KMS-11 (cell line): Measurements from ENCODE around the gene POU3F1.

Source experiments
- H2AFZ ChIP-seq: fragments of 200-600 bp; sonication (generic); 2 replicates; pipeline ENCODE4 v1.6.1; 2016; ENCODE audit warnings: antibody characterized with exemption, mixed run types, low read depth
- H3K27ac ChIP-seq: fragments of 200-600 bp; sonication (generic); 2 replicates; pipeline ENCODE4 v1.6.1; 2016; ENCODE audit warnings: mild to moderate bottlenecking, mixed run types
- H3K27me3 ChIP-seq: fragments of 200-600 bp; sonication (generic); 2 replicates; pipeline ENCODE4 v1.6.1; 2017; ENCODE audit warnings: mild to moderate bottlenecking, low read depth, mixed run types, moderate library complexity; ENCODE audit not compliant: insufficient read depth
- H3K36me3 ChIP-seq: fragments of 200-600 bp; sonication (generic); 2 replicates; pipeline ENCODE4 v1.6.1; 2017; ENCODE audit warnings: mild to moderate bottlenecking, mixed run types; ENCODE audit not compliant: insufficient read depth
- H3K4me1 ChIP-seq: fragments of 200-600 bp; sonication (generic); 2 replicates; pipeline ENCODE4 v1.6.1; 2016; ENCODE audit warnings: mild to moderate bottlenecking, low read depth, mixed run types; ENCODE audit not compliant: poor library complexity, severe bottlenecking
- H3K4me2 ChIP-seq: fragments of 200-600 bp; sonication (generic); 2 replicates; pipeline ENCODE4 v1.7.0; 2016; ENCODE audit warnings: mild to moderate bottlenecking, mixed run types
- H3K4me3 ChIP-seq: fragments of 200-600 bp; sonication (generic); IDR thresholded peaks from 2 replicates; pipeline ENCODE4 v1.6.1; 2017; ENCODE audit warnings: low read depth, low read length, mixed read lengths; ENCODE audit not compliant: insufficient read depth
- H3K79me2 ChIP-seq: fragments of 200-600 bp; sonication (generic); 2 replicates; pipeline ENCODE4 v1.6.1; 2016; ENCODE audit warnings: low read depth, mixed run types; ENCODE audit not compliant: insufficient read depth
- H3K9ac ChIP-seq: fragments of 200-600 bp; sonication (generic); 2 replicates; pipeline ENCODE4 v1.6.1; 2016; ENCODE audit warnings: mild to moderate bottlenecking, mixed run types
- H4K20me1 ChIP-seq: fragments of 200-600 bp; sonication (generic); 2 replicates; pipeline ENCODE4 v1.6.1; 2016; ENCODE audit warnings: mild to moderate bottlenecking, mixed run types; ENCODE audit not compliant: insufficient read depth
- TF ChIP-seq, protein P1 (sequence below): fragments of 200-600 bp; sonication (generic); conservative IDR thresholded peaks from 2 replicates; pipeline ENCODE4 v1.6.1; 2017; ENCODE audit warnings: low read depth, mild to moderate bottlenecking, antibody characterized with exemption, low read length, moderate library complexity, mixed read lengths

The POU3F1 gene

DNA sequence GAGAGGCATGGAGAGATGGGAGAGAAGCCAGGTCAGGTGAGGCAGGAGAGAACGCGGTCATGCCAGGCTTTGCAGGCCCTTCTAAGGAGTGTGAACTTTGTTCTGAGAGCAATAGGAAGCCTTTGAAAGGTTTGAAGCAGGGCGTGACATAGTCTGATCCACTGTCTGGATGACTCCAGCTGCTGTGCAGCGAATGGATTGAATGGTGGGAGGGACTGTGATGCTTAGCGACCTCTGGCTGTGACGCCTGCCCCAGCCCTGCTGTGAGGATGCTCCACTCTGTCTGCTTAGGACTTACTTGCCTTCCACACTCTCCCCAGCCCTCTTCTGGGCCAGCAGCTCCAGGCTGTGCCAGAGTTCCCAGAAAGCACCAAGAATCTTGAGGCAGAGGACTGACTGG is 41.8 kb upstream of the POU3F1 start:
- TF ChIP-seq, protein P1, sequence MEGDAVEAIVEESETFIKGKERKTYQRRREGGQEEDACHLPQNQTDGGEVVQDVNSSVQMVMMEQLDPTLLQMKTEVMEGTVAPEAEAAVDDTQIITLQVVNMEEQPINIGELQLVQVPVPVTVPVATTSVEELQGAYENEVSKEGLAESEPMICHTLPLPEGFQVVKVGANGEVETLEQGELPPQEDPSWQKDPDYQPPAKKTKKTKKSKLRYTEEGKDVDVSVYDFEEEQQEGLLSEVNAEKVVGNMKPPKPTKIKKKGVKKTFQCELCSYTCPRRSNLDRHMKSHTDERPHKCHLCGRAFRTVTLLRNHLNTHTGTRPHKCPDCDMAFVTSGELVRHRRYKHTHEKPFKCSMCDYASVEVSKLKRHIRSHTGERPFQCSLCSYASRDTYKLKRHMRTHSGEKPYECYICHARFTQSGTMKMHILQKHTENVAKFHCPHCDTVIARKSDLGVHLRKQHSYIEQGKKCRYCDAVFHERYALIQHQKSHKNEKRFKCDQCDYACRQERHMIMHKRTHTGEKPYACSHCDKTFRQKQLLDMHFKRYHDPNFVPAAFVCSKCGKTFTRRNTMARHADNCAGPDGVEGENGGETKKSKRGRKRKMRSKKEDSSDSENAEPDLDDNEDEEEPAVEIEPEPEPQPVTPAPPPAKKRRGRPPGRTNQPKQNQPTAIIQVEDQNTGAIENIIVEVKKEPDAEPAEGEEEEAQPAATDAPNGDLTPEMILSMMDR = no peak
- Histone ChIP-seq H2AFZ (no peak overlapping the region), H3K27ac (no peak overlapping the region), H3K36me3 (no peaks in the 10 kb centered on the region), H3K4me3 (no peak overlapping the region), H3K27me3 (no peaks in the 10 kb centered on the region), H3K9ac (no peak overlapping the region), H4K20me1 (no peaks in the 10 kb centered on the region), H3K79me2 (no peaks in the 10 kb centered on the region), H3K4me1 (no peaks in the 10 kb centered on the region), H3K4me2 (no peak overlapping the region)

DNA sequence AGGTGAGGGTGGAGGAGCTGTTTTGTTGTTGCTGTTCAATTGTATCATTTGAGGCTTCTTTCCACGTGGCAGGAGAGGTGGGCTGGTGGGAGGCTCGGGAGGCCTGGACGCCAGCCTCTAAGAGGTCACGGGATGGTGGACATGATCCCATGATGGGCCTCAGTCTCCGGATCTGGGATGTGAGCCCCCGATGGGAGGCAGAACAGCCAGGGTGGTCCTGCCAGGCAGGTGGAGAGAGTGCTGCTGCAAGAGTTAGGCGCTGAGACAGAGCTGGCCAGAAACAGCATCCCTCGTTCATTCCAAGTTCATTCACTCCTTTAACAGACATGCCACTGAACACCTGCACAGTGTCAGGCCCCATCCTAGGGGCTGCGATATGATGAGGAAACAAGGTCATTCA is 41.1 kb upstream of the POU3F1 start:
- TF ChIP-seq, protein P1 = no peak
- Histone ChIP-seq H3K27me3 (no peaks in the 10 kb centered on the region), H4K20me1 (no peaks in the 10 kb centered on the region), H3K4me3 (no peak overlapping the region), H3K36me3 (no peaks in the 10 kb centered on the region), H3K4me2 (no peak overlapping the region), H3K4me1 (no peaks in the 10 kb centered on the region), H3K27ac (no peak overlapping the region), H3K79me2 (no peaks in the 10 kb centered on the region), H3K9ac (no peak overlapping the region), H2AFZ (no peak overlapping the region)

DNA sequence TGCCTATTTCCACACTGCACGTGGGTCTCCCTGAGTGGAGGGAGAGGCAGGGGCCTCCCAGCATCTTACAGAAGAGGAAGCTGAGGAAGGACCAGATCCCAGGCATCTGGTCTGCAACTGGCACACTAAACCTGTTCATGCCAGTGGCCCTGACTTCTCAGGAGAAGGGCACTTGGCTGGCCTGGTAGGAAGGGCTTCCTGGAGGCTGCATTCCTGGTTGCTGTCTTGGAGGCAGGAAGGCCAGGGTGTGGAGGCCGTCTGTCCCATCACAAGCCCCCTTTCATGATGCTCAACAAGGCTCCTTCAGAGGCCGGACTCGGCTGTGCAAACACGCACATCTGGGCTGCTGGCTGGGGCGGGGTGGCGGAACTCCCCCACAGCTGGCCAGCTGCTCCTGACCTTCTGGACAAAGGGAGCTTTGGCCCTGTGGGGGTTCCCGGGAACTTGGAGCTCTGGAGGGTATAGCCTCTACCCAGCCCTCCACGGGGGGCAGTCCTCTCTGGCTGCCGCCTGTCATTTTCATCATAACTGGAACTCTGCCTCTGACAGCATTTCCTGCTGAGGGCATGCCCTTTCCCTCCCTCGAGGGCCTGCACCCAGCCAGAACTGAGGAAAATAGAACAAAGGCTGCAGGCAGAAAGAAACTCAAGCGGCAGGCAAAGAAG is 39.2 kb upstream of the POU3F1 start:
- Histone ChIP-seq H3K9ac (no peak overlapping the region), H3K4me2 (no peak overlapping the region), H3K27me3 (no peaks in the 10 kb centered on the region), H3K36me3 (no peaks in the 10 kb centered on the region), H3K4me1 (no peaks in the 10 kb centered on the region), H2AFZ (no peak overlapping the region), H3K27ac (no peak overlapping the region), H3K79me2 (no peaks in the 10 kb centered on the region), H4K20me1 (no peaks in the 10 kb centered on the region), H3K4me3 (no peak overlapping the region)
- TF ChIP-seq, protein P1 = no peak

DNA sequence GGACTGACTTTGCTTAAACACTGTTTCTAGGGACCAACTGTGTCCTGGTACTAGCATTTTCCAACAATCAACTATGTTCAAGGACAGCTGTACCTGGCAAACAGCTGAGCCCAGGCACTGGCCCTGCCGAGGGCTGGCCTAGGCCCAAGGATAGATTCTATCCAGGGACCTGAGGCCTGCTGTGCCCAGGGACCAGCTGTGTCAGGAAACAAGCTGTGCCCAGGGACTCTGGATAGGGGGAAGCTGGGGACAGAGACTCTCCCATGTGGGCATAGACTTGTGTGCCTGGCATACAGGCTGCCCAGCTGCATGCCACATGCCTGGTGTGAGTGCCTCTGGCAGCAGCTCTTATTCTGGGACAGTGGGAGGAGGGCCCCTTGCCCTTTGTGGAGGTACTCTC is 38.1 kb upstream of the POU3F1 start:
- no peak overlapping the region for H3K9ac ChIP-seq
- H3K4me2 ChIP-seq = no peak overlapping the region
- H3K36me3 ChIP-seq = no peaks in the 10 kb centered on the region
- H3K4me3 ChIP-seq = no peak overlapping the region
- no peak overlapping the region for H3K27ac ChIP-seq
- H4K20me1 ChIP-seq = no peaks in the 10 kb centered on the region
- no peaks in the 10 kb centered on the region for H3K4me1 ChIP-seq
- no peak overlapping the region for H2AFZ ChIP-seq
- no peaks in the 10 kb centered on the region for H3K27me3 ChIP-seq
- H3K79me2 ChIP-seq = no peaks in the 10 kb centered on the region
- TF ChIP-seq, protein P1 = no peak
